Pericardium fibroblast (primary cell): ENCODE results near the gene EID2B. TPM values are rescaled to one million over a fixed set of nuclear protein-coding genes. Genes with fewer than 3 reads are reported as not detected.

ENCODE experiments used
- total RNA-seq: library from RNA; depleted of rRNA; stranded (reverse); fragments of >200 nt; gene quantifications from 2 replicates; pipeline ENCODE4 v1.2.3, GENCODE V29; 2015

EID2B gene
- 1.0 and 2.2 TPM in 2 replicates for total RNA-seq

GRCh38 chr19:39532233-39533002, at the start of gene EID2B:
Gene EID2B (minus strand): TSS chr19:39532852. CDS start chr19:39532802, 50 bp downstream.

GRCh38 chr19:39539518-39540332, 7.1 kb upstream of the EID2B start, which contains the start of gene EID2:
Gene EID2 (minus strand): TSS chr19:39540161. CDS start chr19:39540079, 82 bp downstream.

GRCh38 chr19:39514840-39515550, 17.7 kb downstream of the EID2B start, which contains the start of gene SELENOV:
Gene SELENOV (plus strand): TSS chr19:39515139. CDS start chr19:39515213, 74 bp downstream.

GRCh38 chr19:39498798-39499642, 33.6 kb downstream of the EID2B start, which contains the start of gene DLL3:
Gene DLL3 (plus strand): TSS chr19:39498947. CDS start chr19:39498975, 28 bp downstream.

Other genes with a start within 250 kb of the EID2B start
- not detected in 2 replicates for gene IFNL1, start 236.4 kb downstream of the EID2B start, total RNA-seq
- gene LRFN1, start 212.0 kb downstream of the EID2B start, total RNA-seq = 0.34 and 0.82 TPM in 2 replicates
- gene GMFG, start 196.8 kb downstream of the EID2B start, total RNA-seq = 1.4 TPM in 1 of 2 replicates, not detected in the other
- 54.0 and 68.6 TPM in 2 replicates for gene SAMD4B, start 190.4 kb downstream of the EID2B start, total RNA-seq
- gene PAF1, start 141.7 kb downstream of the EID2B start, total RNA-seq = 25.4 and 32.8 TPM in 2 replicates
- 23.7 and 33.6 TPM in 2 replicates for gene MED29, start 141.5 kb downstream of the EID2B start, total RNA-seq
- 100 and 116 TPM in 2 replicates for gene ZFP36, start 126.0 kb downstream of the EID2B start, total RNA-seq
- 18.3 and 29.1 TPM in 2 replicates for gene PLEKHG2, start 120.2 kb downstream of the EID2B start, total RNA-seq
- 2,259 and 2,454 TPM in 2 replicates for gene RPS16, start 96.9 kb downstream of the EID2B start, total RNA-seq
- 66.2 and 68.4 TPM in 2 replicates for gene SUPT5H, start 87.3 kb downstream of the EID2B start, total RNA-seq
- gene TIMM50, start 52.0 kb downstream of the EID2B start, total RNA-seq = 49.8 and 59.7 TPM in 2 replicates
- gene DLL3, start 33.9 kb downstream of the EID2B start, total RNA-seq = 0.23 and 1.2 TPM in 2 replicates
- gene SELENOV, start 17.7 kb downstream of the EID2B start, total RNA-seq = not detected in 2 replicates
- 9.4 and 17.2 TPM in 2 replicates for gene EID2, start 7.3 kb upstream of the EID2B start, total RNA-seq
- gene LGALS13, start 69.7 kb upstream of the EID2B start, total RNA-seq = not detected in 2 replicates
- gene LGALS16, start 123.1 kb upstream of the EID2B start, total RNA-seq = not detected in 2 replicates
- not detected in 2 replicates for gene LGALS14, start 171.6 kb upstream of the EID2B start, total RNA-seq
- gene CLC, start 205.2 kb upstream of the EID2B start, total RNA-seq = not detected in 2 replicates
- not detected in 2 replicates for gene LEUTX, start 246.0 kb upstream of the EID2B start, total RNA-seq